Left kidney (tissue), 2 donors: ENCODE measurements around the gene ATP5F1C. TPM values are rescaled to one million over a fixed set of nuclear protein-coding genes. Genes with fewer than 3 reads are reported as not detected.

Experiments
- DNase-seq: peaks from one replicate; pipeline ENCODE4 v3.0.0-alpha.2; 2013
- polyA plus RNA-seq: library from polyadenylated mRNA; unstranded; fragments of 120-200 nt; gene quantifications from one replicate; pipeline ENCODE4 v1.2.1, GENCODE V29; 2013; ENCODE audit not compliant: insufficient read length

ATP5F1C gene
- polyA plus RNA-seq, 1 donor, result 434 TPM

DNA sequence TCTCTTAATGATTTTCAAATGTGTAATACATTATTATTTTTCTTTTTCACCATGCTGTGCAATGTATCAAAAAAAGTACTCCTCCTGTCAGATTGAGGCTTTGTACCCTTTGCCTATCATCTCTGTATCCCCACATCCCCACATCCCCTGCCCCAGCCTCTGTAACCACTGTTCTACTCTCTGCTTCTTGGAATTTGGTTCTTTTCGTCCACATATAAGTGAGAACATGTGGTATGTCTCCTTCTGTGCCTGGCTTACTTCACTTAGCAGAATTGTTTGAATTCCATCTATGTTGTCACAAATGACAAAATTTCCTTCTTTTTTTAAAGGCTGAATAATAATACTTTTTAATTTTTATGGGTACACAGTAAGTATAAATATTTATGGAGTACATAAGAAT lies 44.1 kb downstream of the ATP5F1C start:
- DNase-seq, result no peak

DNA sequence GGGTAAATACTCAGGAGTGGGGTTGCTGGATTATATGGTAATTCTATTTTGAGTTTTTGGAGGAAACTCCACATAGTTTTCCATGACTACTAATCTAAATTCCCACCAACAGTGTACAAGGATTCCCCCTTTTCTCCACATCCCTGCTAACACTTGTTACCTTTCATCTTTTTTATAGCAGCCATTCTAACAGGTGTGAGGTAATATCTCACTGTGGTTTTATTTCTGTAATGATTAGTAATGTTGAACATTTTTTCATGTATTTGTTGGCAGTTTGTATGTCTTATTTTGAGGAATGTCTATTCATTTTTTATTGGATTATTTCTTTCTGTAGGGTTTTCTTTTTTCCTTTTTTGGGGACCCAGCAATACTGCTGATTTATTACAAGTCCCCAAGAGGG lies 45.2 kb downstream of the ATP5F1C start:
- DNase-seq, result no peak

GRCh38 chr10:7834262-7834661 lies 46.3 kb downstream of the ATP5F1C start:
- DNase-seq, result no peak

GRCh38 chr10:7836571-7836970 lies 48.6 kb downstream of the ATP5F1C start:
- no peak for DNase-seq

DNA sequence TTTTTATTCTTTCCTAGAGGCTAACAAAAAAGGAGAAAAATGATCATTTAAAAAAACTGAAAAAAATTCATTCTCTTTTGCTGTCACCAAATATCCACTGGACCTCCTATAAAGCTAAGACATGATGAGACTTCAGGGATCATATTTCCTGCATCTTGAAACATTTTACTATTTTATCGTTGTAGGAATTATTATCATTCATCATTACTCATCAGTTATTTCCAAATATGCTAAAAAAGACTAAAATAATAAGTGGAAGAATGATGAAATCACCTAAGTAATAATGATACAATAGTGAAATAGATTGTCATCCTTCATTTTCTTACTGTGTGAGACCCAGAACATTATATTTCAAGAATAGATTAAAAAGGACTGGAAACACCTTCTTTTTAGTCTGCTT lies 58.6 kb downstream of the ATP5F1C start:
- DNase-seq, result no peak

DNA sequence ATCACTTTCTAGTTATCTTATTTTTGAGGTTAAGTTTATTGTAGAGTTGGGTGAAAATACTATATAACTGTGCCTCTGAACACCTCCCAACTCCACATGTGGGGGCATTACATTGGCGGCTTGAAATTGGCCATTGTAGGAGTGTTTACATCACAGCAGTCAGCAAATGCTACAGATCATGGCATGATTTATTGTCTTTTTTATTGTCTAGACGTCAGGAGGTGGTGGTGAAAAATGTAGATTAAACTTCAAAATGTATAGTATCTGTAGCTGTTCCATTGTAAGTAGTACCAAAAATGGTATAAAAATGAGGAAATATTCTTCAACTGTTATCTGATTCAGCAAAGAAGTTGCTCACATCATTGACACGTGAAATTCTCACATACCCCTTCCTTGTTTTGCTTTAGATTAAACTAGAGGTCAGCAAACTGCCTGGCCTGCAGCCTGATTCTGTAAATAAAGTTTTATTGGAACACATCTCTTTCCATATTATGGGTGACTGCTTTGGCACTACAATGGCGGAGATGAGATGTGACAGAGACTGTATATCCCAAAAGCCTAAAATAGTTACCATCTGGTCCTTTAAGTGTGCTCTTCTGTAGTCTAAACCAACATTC lies 65.4 kb downstream of the ATP5F1C start:
- DNase-seq, result no peak

- DNase-seq, result no peak
These were observed 65.9 kb downstream of the ATP5F1C start for GRCh38 chr10:7853890-7854289.

DNA sequence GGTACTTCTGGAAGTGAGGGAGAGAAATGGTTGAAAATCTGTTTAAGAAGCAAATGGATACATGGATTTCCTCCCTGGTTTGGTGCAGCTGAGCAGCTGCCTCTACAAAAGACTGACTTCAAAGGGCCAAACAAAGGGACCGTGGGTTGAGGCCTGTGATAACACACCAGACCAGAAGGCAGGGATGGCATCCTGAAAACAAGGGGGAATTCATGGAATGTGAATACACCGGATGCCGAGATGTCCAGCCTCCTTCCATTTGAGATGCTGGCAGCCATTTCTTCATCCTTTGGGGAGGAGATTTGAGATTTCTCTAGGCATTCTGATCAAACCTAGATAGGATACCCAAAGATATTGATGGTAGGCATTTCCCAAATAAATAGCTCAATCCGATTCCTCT lies 67.2 kb downstream of the ATP5F1C start:
- no peak for DNase-seq

- DNase-seq, result no peak
These were observed 68.7 kb downstream of the ATP5F1C start for GRCh38 chr10:7856678-7857077.

GRCh38 chr10:7857262-7857661 lies 69.3 kb downstream of the ATP5F1C start:
- DNase-seq, result no peak

Other genes starting within 250 kb of the ATP5F1C start
- gene ITIH5, start 121.2 kb upstream of the ATP5F1C start, polyA plus RNA-seq, result 31.2 TPM
- gene ITIH2, start 84.9 kb upstream of the ATP5F1C start, polyA plus RNA-seq, result 0.43 TPM
- 24.7 TPM for gene KIN, start 184 bp upstream of the ATP5F1C start, polyA plus RNA-seq
- 12.1 TPM for gene TAF3, start 30.3 kb downstream of the ATP5F1C start, polyA plus RNA-seq